A549 (cell line): Measurements from ENCODE around the gene ETF1.

ENCODE experiments used
- CBX8 ChIP-seq: fragments of 200-600 bp; sonication (generic); IDR thresholded peaks from 2 replicates; pipeline ENCODE4 v1.6.1; 2016
- CEBPB ChIP-seq, 2 experiments: fragments of >200 bp in 1 of 2; sonication (Bioruptor Twin) in 1 of 2; formaldehyde crosslinking in 1 of 2; IDR thresholded peaks; 2 replicates each; pipeline ENCODE4 v1.6.1; 2012 to 2016
- CHD2 ChIP-seq: fragments of 150-350 bp; IDR thresholded peaks from 2 replicates; pipeline ENCODE4 v1.6.1; 2014; ENCODE audit warnings: low read length; ENCODE audit not compliant: partially characterized antibody
- CTCF ChIP-seq: fragments of >200 bp; sonication (Bioruptor Twin); formaldehyde crosslinking; IDR thresholded peaks from 3 replicates; pipeline ENCODE4 v1.5.1; 2016
- ESRRA ChIP-seq: fragments of 150-350 bp; IDR thresholded peaks from 2 replicates; pipeline ENCODE4 v1.6.1; 2014; ENCODE audit warnings: mild to moderate bottlenecking, low read length, borderline replicate concordance
- MAZ ChIP-seq: fragments of 150-350 bp; IDR thresholded peaks from 2 replicates; pipeline ENCODE4 v1.6.1; 2014; ENCODE audit warnings: antibody characterized with exemption, low read depth, low read length, borderline replicate concordance
- MYC ChIP-seq: IDR thresholded peaks from 2 replicates; pipeline ENCODE4 v1.6.1; 2012; ENCODE audit warnings: mild to moderate bottlenecking, inconsistent platforms, low read length, improper control_type of control experiment, borderline replicate concordance
- POLR2A ChIP-seq: IDR thresholded peaks from 2 replicates; pipeline ENCODE4 v1.6.1; 2012; ENCODE audit warnings: mild to moderate bottlenecking, low read length
- SMC3 ChIP-seq: fragments of >200 bp; sonication (Bioruptor Twin); formaldehyde crosslinking; IDR thresholded peaks from 3 replicates; pipeline ENCODE4 v1.6.1; 2018; ENCODE audit warnings: inconsistent platforms
- TF ChIP-seq, protein P1 (sequence below): IDR thresholded peaks from 2 replicates; pipeline ENCODE4 v1.6.1; 2012

DNA sequence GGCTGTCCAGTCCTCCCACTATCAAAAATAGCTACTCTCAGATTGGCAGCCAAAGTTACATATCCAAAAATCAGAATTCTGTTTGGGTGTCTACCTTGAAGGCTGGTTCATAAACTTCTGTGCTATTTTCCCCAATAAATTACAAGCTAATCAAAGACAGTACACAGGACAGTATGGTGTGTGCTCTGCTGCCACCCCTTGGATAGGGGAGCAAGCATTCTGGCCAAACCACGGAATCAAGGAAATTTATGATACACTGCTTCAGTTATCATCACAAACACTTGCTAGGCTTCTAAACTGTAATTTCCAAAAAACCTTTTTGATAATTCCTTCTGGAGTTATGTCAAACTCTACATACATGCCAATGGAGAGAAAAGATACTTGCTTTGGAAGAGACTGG is 15.9 kb downstream of the ETF1 start:
- TF ChIP-seq CTCF (no peak), MAZ (no peak), POLR2A (no peak), CEBPB (IDR thresholded peaks at IDR 0.05) (no peak), CBX8 (no peak), SMC3 (no peak), CHD2 (no peak), ESRRA (no peak), MYC (no peak)
- TF ChIP-seq, protein P1, sequence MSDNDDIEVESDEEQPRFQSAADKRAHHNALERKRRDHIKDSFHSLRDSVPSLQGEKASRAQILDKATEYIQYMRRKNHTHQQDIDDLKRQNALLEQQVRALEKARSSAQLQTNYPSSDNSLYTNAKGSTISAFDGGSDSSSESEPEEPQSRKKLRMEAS: no peak
